ENCODE data around the gene TDRD9. TPM values are rescaled to one million over a fixed set of nuclear protein-coding genes. Genes with fewer than 3 reads are reported as not detected.

The TDRD9 gene
- total and polyA plus RNA-seq, 2 of the 4 experiments (the other 2 are of a cell fraction) = 0.07 to 0.18 TPM

GRCh38 chr14:103904493-103905107 is 23.7 kb upstream of the TDRD9 start:
- Histone ChIP-seq H3K4me3 (ENCODE audit: insufficient read depth, low read depth, low read length) (no peak overlapping the region), H4K20me1 (ENCODE audit: insufficient read depth, low read length) (no peaks in the 10 kb centered on the region), H3K27me3 (ENCODE audit: control insufficient read depth, insufficient read depth, low read length) (no peaks in the 10 kb centered on the region), H3K9me3 (ENCODE audit: control insufficient read depth, insufficient read depth, low read length) (no peaks in the 10 kb centered on the region), H3K9ac (ENCODE audit: low read depth, low read length) (no peak overlapping the region), H3K27ac (ENCODE audit: insufficient read depth, low read length) (no peak overlapping the region), H3K4me1 (ENCODE audit: control insufficient read depth, insufficient read depth, low read length) (no peaks in the 10 kb centered on the region; the same call in 1 of the 2 replicates), H3K4me2 (ENCODE audit: low read depth, low read length) (no peak overlapping the region), H4K8ac (ENCODE audit: low read depth in 2 of 2, low read length in 2 of 2) (no peak overlapping the region), H2BK15ac (ENCODE audit: low read depth, low read length) (no peak overlapping the region), H3K56ac (ENCODE audit: extremely low read depth, insufficient read depth, low read length) (no peak overlapping the region), H2BK5ac (ENCODE audit: low read depth, low read length, poor library complexity, severe bottlenecking) (no peak overlapping the region), H2BK20ac (ENCODE audit: low read depth, low read length) (no peak overlapping the region), H2BK120ac (ENCODE audit: low read depth, low read length) (no peak overlapping the region), H2AFZ (replicated peaks; ENCODE audit: low read length, poor library complexity) (no peak overlapping the region), H4K91ac (ENCODE audit: insufficient read depth, low read depth, low read length) (no peak overlapping the region), H3K36me3 (ENCODE audit: control insufficient read depth, insufficient read depth, low read length) (0 out of 2 replicates have a peak, but pooled peaks cover under 1% of the 10 kb centered on the region), H3K79me1 (ENCODE audit: low read depth in 1 of 2, low read length in 2 of 2) (no peaks in the 10 kb centered on the region), H3K18ac (ENCODE audit: low read depth, low read length) (no peak overlapping the region), H2AK9ac (replicated peaks; ENCODE audit: low read depth, low read length, poor library complexity) (no peak overlapping the region), H3K14ac (replicated peaks; ENCODE audit: low read depth, low read length) (no peak overlapping the region), H2AK5ac (ENCODE audit: low read depth, low read length) (no peak overlapping the region), H3K23ac (ENCODE audit: low read depth, low read length) (no peak overlapping the region), H3K9me1 (ENCODE audit: insufficient read depth, low read length) (no peaks in the 10 kb centered on the region), H4K5ac (ENCODE audit: low read depth, low read length) (no peak overlapping the region), H3K4ac (ENCODE audit: low read depth, low read length) (no peak overlapping the region)
- WGBS, 2 experiments (ENCODE audit: extremely low coverage in 2 of 2, insufficient read length in 1 of 2) = no CpG with 5 or more reads among the region's 2 CpGs
- ChIA-PET CTCF (interaction anchor here (1.3 kb wide), 1 partner anchor 98 kb away, joined by 4 read pairs; no protein-coding TSS in a partner anchor), POLR2A (ENCODE audit: unreplicated experiment) (no interaction called here)
- DNase-seq (peak; percentile 15), ATAC-seq (ENCODE audit: low read depth) (peak; percentile 29; the same call in 1 of the 2 replicates)
- dilution Hi-C loops (cut with HindIII; ENCODE audit: low sequenced_read_pairs, unreplicated experiment) (no loop called here), intact Hi-C loops (cut with micrococcal nuclease) (no loop called here), in situ Hi-C loops (cut with MboI; ENCODE audit: low sequenced_read_pairs) (no loop called here)
- TF ChIP-seq CEBPB (IDR thresholded peaks at IDR 0.05; ENCODE audit: low read depth, low read length) = peak; percentile 67
- TF ChIP-seq POLR2A (IDR thresholded peaks at IDR 0.05; ENCODE audit: low read depth, low read length) = no peak
- no TSS peak for BruUV-seq (replicated peaks)

Measured in IMR-90 (cell line).